CD14-positive monocyte (primary cell): ENCODE results near the gene BORCS8. TPM values are rescaled to one million over a fixed set of nuclear protein-coding genes. Genes with fewer than 3 reads are reported as not detected.

Experiments
- DNase-seq, 3 donors: peaks; one replicate each; pipeline ENCODE4 v3.0.0-alpha.2; 2011 to 2022
- H2AFZ ChIP-seq: 2 replicates; pipeline ENCODE4 v1.6.0; 2012; ENCODE audit warnings: mild to moderate bottlenecking, low read depth, low read length, inconsistent platforms; ENCODE audit not compliant: insufficient read depth, poor library complexity, severe bottlenecking
- H3K27ac ChIP-seq, 2 donors: 1 replicate in 1 of 2; 2 replicates in 1 of 2; pipeline ENCODE4 v1.5.1; 2012 to 2013; ENCODE audit warnings: low read length in 2 of 2, control low read depth in 1 of 2, inconsistent platforms in 1 of 2, low read depth in 1 of 2, mild to moderate bottlenecking in 1 of 2
- H3K27me3 ChIP-seq, 2 donors: one replicate each; pipeline versions ENCODE4 v1.6.0 to v1.6.1; 2011 to 2013; ENCODE audit warnings: low read length in 2 of 2; ENCODE audit not compliant: control insufficient read depth in 2 of 2, insufficient read depth in 2 of 2
- H3K36me3 ChIP-seq, 2 donors: replicated peaks in 1 of 2; 1 replicate in 1 of 2; 2 replicates in 1 of 2; pipeline versions ENCODE4 v1.5.1 to v1.6.1; 2012 to 2013; ENCODE audit warnings: low read length in 2 of 2, control low read depth in 1 of 2, inconsistent platforms in 1 of 2, mild to moderate bottlenecking in 1 of 2; ENCODE audit not compliant: insufficient read depth in 2 of 2, control insufficient read depth in 1 of 2
- H3K4me1 ChIP-seq, 2 donors: 1 replicate in 1 of 2; 2 replicates in 1 of 2; pipeline versions ENCODE4 v1.5.1 to v1.6.1; 2012 to 2013; ENCODE audit warnings: low read length in 2 of 2, control low read depth in 1 of 2, inconsistent platforms in 1 of 2, mild to moderate bottlenecking in 1 of 2, moderate library complexity in 1 of 2; ENCODE audit not compliant: insufficient read depth in 2 of 2, control insufficient read depth in 1 of 2
- H3K4me2 ChIP-seq: replicated peaks from 2 replicates; pipeline ENCODE3; 2012; ENCODE audit warnings: low read length, moderate library complexity, mild to moderate bottlenecking; ENCODE audit not compliant: poor library complexity, severe bottlenecking; ENCODE audit errors: extremely low read depth
- H3K4me3 ChIP-seq, 3 experiments: fragments of 200-600 bp in 1 of 3; sonication (generic) in 1 of 3; replicated peaks in 1 of 3; 1 replicate in 2 of 3; 2 replicates in 1 of 3; pipeline ENCODE4 v1.5.1; 2011 to 2013; ENCODE audit warnings: low read length in 3 of 3, mild to moderate bottlenecking in 3 of 3, control low read depth in 2 of 3, low read depth in 2 of 3, inconsistent platforms in 1 of 3, moderate library complexity in 1 of 3
- H3K79me2 ChIP-seq: 2 replicates; pipeline ENCODE4 v1.6.0; 2012; ENCODE audit warnings: mild to moderate bottlenecking, control low read depth, inconsistent platforms, low read length, moderate library complexity; ENCODE audit not compliant: insufficient read depth
- H3K9ac ChIP-seq: 2 replicates; pipeline ENCODE4 v1.6.0; 2017; ENCODE audit warnings: low read length, mild to moderate bottlenecking; ENCODE audit not compliant: insufficient read depth, poor library complexity, severe bottlenecking
- H3K9me3 ChIP-seq, 2 donors: replicated peaks in 1 of 2; 1 replicate in 1 of 2; 2 replicates in 1 of 2; pipeline versions ENCODE4 v1.5.1 to v1.6.1; 2012 to 2013; ENCODE audit warnings: low read length in 2 of 2, control low read depth in 1 of 2; ENCODE audit not compliant: control insufficient read depth in 1 of 2, insufficient read depth in 1 of 2
- H4K20me1 ChIP-seq: 2 replicates; pipeline ENCODE4 v1.6.0; 2012; ENCODE audit warnings: mild to moderate bottlenecking, low read length, control low read depth, moderate library complexity; ENCODE audit not compliant: insufficient read depth
- H3K27ac Mint-ChIP-seq, 7 donors: one replicate each; pipeline ENCODE4 v1.8.0; 2020; ENCODE audit warnings: mild to moderate bottlenecking in 7 of 7, mixed read lengths in 7 of 7, moderate library complexity in 6 of 7, inconsistent platforms in 2 of 7
- H3K27me3 Mint-ChIP-seq, 3 donors: one replicate each; pipeline ENCODE4 v1.8.0; 2021 to 2022; ENCODE audit warnings: low read depth in 3 of 3, mild to moderate bottlenecking in 3 of 3, mixed read lengths in 3 of 3, moderate library complexity in 3 of 3, inconsistent platforms in 1 of 3
- H3K36me3 Mint-ChIP-seq, 2 donors: one replicate each; pipeline ENCODE4 v1.8.0; 2020; ENCODE audit warnings: mixed read lengths in 2 of 2, inconsistent platforms in 1 of 2, mild to moderate bottlenecking in 1 of 2
- H3K4me1 Mint-ChIP-seq: one replicate; pipeline ENCODE4 v1.8.0; 2020; ENCODE audit warnings: mild to moderate bottlenecking, mixed read lengths
- H3K4me3 Mint-ChIP-seq, 2 donors: one replicate each; pipeline ENCODE4 v1.8.0; 2020; ENCODE audit warnings: mild to moderate bottlenecking in 2 of 2, mixed read lengths in 2 of 2, moderate library complexity in 1 of 2
- H3K9me3 Mint-ChIP-seq, 7 donors: one replicate each; pipeline ENCODE4 v1.8.0; 2020 to 2022; ENCODE audit warnings: mixed read lengths in 7 of 7, mild to moderate bottlenecking in 6 of 7, moderate library complexity in 6 of 7, inconsistent platforms in 2 of 7
- WGBS: methylation state at CpG from one replicate; pipeline ENCODE4 v1.1.5; 2013; ENCODE audit warnings: missing lambda C conversion rate; ENCODE audit not compliant: insufficient coverage; 5-methylcytosine and 5-hydroxymethylcytosine counted together
- intact Hi-C, 2 donors: fragments of 100-400 bp; cut with micrococcal nuclease; formaldehyde crosslinking; loops; one replicate each; pipeline versions ENCODE4 v1.15.0 to v1.15.1; 2023
- polyA plus RNA-seq, 3 donors: library from polyadenylated mRNA; depleted of rRNA in 1 of 3; unstranded in 2 of 3; stranded (reverse) in 1 of 3; fragments of 300-500 nt in 2 of 3; fragments of >200 nt in 1 of 3; fragmentation: Illumina TruSeq in 2 of 3; gene quantifications; 1 replicate in 2 of 3; 2 replicates in 1 of 3; pipeline ENCODE4 v1.2.3, GENCODE V29; 2012 to 2021
- TF ChIP-seq, protein P1 (sequence below): fragments of 200-600 bp; IDR thresholded peaks from one replicate; pipeline ENCODE4 v1.8.0; 2022; ENCODE audit warnings: antibody characterized with exemption, mild to moderate bottlenecking

The BORCS8 gene
- polyA plus RNA-seq, 3 donors = 31.6 to 44.1 (median 36.5) TPM

DNA sequence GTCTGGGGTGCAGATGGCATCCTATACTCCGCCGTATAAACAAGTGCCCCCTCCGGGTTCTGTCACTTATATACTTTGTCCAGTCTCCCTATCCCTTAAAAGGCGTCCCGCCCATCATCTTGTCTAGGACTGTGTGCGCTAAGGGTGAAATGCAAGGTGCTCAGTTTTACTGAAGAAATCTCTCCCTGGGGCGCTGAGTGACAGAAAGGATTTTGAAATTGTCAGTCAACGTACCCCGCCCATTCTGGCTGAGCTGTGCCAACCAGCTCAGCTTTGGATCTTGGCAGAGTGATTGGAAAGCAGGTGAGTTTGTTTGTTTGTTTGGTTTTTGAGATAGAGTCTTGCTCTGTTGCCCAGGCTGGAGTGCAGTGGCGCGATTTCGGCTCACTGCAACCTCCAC, 49.6 kb downstream of the BORCS8 start:
- Histone ChIP-seq H3K27ac (no peak overlapping the region), H3K36me3 (peaks cover 6 to 10% of the 10 kb centered on the region in 2 donors), H3K4me3 (no peak overlapping the region), H3K79me2 (no peaks in the 10 kb centered on the region), H3K4me1 (peaks cover 15 to 20% of the 10 kb centered on the region in 2 donors), H2AFZ (no peak overlapping the region), H4K20me1 (no peaks in the 10 kb centered on the region), H3K9me3 (no peaks in the 10 kb centered on the region), H3K27me3 (no peaks in the 10 kb centered on the region), H3K9ac (no peak overlapping the region), H3K4me2 (no peak overlapping the region)
- 98% methylated on average over 6 of the region's 12 CpGs for WGBS
- H3K27ac Mint-ChIP-seq = peak overlapping the region in 1 of 7 donors; percentile 5
- TF ChIP-seq, protein P1, sequence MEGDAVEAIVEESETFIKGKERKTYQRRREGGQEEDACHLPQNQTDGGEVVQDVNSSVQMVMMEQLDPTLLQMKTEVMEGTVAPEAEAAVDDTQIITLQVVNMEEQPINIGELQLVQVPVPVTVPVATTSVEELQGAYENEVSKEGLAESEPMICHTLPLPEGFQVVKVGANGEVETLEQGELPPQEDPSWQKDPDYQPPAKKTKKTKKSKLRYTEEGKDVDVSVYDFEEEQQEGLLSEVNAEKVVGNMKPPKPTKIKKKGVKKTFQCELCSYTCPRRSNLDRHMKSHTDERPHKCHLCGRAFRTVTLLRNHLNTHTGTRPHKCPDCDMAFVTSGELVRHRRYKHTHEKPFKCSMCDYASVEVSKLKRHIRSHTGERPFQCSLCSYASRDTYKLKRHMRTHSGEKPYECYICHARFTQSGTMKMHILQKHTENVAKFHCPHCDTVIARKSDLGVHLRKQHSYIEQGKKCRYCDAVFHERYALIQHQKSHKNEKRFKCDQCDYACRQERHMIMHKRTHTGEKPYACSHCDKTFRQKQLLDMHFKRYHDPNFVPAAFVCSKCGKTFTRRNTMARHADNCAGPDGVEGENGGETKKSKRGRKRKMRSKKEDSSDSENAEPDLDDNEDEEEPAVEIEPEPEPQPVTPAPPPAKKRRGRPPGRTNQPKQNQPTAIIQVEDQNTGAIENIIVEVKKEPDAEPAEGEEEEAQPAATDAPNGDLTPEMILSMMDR = no peak
- no peak overlapping the region for H3K4me3 Mint-ChIP-seq
- DNase-seq = no peak
- peaks cover 5 to 11% (median 8%) of the 10 kb centered on the region in 3 donors for H3K27me3 Mint-ChIP-seq
- peaks cover 0 to 3% (median 0%) of the 10 kb centered on the region in 7 donors for H3K9me3 Mint-ChIP-seq
- peaks cover 4 to 7% of the 10 kb centered on the region in 2 donors for H3K36me3 Mint-ChIP-seq
- H3K4me1 Mint-ChIP-seq = peaks cover 16% of the 10 kb centered on the region
- intact Hi-C loops = no loop called here

DNA sequence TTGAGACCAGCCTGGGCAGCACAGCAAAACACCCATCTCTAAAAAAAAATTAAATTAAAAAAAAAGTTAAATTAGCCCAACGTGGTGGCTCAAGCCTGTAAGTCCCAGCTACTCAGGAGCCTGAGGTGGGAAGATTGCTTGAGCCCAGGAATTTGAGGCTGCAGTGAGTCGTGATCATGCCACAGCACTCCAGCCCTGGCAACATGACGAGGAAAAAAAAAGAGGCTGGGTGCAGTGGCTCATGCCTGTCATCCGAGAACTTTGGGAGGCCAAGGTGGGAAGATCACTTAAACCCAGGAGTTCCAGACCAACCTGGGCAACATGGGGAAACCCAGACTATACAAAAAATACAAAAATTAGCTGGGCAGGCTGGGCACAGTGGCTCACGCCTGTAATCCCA, 51.5 kb downstream of the BORCS8 start:
- WGBS = 73% methylated on average over 4 of the region's 5 CpGs
- intact Hi-C loops = no loop called here
- Histone ChIP-seq H3K9me3 (no peaks in the 10 kb centered on the region), H3K4me3 (no peak overlapping the region), H4K20me1 (no peaks in the 10 kb centered on the region), H3K9ac (no peak overlapping the region), H3K4me2 (no peak overlapping the region), H3K36me3 (no peaks in the 10 kb centered on the region), H3K79me2 (no peaks in the 10 kb centered on the region), H3K27ac (no peak overlapping the region), H3K4me1 (peaks cover 14 to 16% of the 10 kb centered on the region in 2 donors), H3K27me3 (no peaks in the 10 kb centered on the region), H2AFZ (no peak overlapping the region)
- Mint-ChIP-seq H3K27me3 (peaks cover 8 to 11% (median 10%) of the 10 kb centered on the region in 3 donors), H3K9me3 (peaks cover 0 to 2% (median 0%) of the 10 kb centered on the region in 7 donors), H3K36me3 (no peaks in the 10 kb centered on the region), H3K27ac (no peak overlapping the region), H3K4me3 (no peak overlapping the region), H3K4me1 (peaks cover 22% of the 10 kb centered on the region)
- TF ChIP-seq, protein P1 = no peak
- no peak for DNase-seq
